Measurements from ENCODE around the gene TMEM145.

TMEM145 gene

GRCh38 chr19:42287827-42288107 lies 25.3 kb upstream of the TMEM145 start:
- Histone ChIP-seq H3K36me3 (ENCODE audit: insufficient read depth, low read length) (peaks cover 61% of the 10 kb centered on the region), H2AFZ (ENCODE audit: low read length) (no peak overlapping the region), H3F3A (ENCODE audit: insufficient read depth, low read length) (0 out of 2 replicates have a peak, but pooled peaks cover 4% of the 10 kb centered on the region), H3K27ac (ENCODE audit: low read depth, low read length, poor library complexity, severe bottlenecking) (no peak overlapping the region), H3K27me3 (ENCODE audit: insufficient read depth, low read length) (no peaks in the 10 kb centered on the region), H3K9me2 (ENCODE audit: low read depth, low read length) (no peaks in the 10 kb centered on the region), H3K4me2 (ENCODE audit: low read length) (no peak overlapping the region), H3K4me1 (ENCODE audit: insufficient read depth, low read length, severe bottlenecking) (peaks cover 24% of the 10 kb centered on the region), H3K4me3 (ENCODE audit: low read depth, low read length, poor library complexity, severe bottlenecking) (no peak overlapping the region), H3K79me2 (ENCODE audit: insufficient read depth, low read length) (no peaks in the 10 kb centered on the region), H3K9me3 (ENCODE audit: low read length) (no peaks in the 10 kb centered on the region), H3K9ac (ENCODE audit: low read length) (no peak overlapping the region), H4K20me1 (ENCODE audit: insufficient read depth, low read length) (no peaks in the 10 kb centered on the region)
- TF ChIP-seq, protein P1, sequence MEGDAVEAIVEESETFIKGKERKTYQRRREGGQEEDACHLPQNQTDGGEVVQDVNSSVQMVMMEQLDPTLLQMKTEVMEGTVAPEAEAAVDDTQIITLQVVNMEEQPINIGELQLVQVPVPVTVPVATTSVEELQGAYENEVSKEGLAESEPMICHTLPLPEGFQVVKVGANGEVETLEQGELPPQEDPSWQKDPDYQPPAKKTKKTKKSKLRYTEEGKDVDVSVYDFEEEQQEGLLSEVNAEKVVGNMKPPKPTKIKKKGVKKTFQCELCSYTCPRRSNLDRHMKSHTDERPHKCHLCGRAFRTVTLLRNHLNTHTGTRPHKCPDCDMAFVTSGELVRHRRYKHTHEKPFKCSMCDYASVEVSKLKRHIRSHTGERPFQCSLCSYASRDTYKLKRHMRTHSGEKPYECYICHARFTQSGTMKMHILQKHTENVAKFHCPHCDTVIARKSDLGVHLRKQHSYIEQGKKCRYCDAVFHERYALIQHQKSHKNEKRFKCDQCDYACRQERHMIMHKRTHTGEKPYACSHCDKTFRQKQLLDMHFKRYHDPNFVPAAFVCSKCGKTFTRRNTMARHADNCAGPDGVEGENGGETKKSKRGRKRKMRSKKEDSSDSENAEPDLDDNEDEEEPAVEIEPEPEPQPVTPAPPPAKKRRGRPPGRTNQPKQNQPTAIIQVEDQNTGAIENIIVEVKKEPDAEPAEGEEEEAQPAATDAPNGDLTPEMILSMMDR (IDR thresholded peaks at IDR 0.05; ENCODE audit: low read length): no peak
- no peak for TF ChIP-seq EZH2 (IDR thresholded peaks at IDR 0.05; ENCODE audit: borderline replicate concordance, low read length)

DNA sequence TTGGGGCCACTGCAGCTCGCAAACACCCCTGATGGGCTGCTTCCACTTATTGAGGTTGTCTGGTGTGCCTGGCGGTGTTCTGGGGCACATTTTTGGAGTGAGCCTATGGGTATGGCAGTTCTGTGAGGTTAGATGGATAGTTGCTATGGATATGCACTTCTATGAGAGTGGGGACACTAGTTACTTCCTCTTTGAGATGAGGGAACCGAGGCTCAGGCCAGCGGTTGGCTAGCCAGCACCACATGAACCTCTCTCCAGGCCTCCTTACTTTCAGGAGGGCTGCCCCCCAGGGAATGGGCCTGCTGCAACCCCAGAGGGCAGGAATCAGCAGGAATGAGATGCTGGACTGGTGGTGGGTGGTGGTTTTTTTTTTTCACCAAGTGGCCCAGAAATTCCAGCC lies 24.7 kb upstream of the TMEM145 start:
- no peak overlapping the region for H3K27ac ChIP-seq (ENCODE audit: low read depth, low read length, poor library complexity, severe bottlenecking)
- H3K9ac ChIP-seq (ENCODE audit: low read length): no peak overlapping the region
- H3K36me3 ChIP-seq (ENCODE audit: insufficient read depth, low read length): peaks cover 67% of the 10 kb centered on the region
- no peaks in the 10 kb centered on the region for H3F3A ChIP-seq (ENCODE audit: insufficient read depth, low read length)
- TF ChIP-seq EZH2 (IDR thresholded peaks at IDR 0.05; ENCODE audit: borderline replicate concordance, low read length): no peak
- TF ChIP-seq, protein P1 (IDR thresholded peaks at IDR 0.05; ENCODE audit: low read length): no peak
- no peaks in the 10 kb centered on the region for H4K20me1 ChIP-seq (ENCODE audit: insufficient read depth, low read length)
- no peaks in the 10 kb centered on the region for H3K27me3 ChIP-seq (ENCODE audit: insufficient read depth, low read length)
- peaks cover 18% of the 10 kb centered on the region for H3K4me1 ChIP-seq (ENCODE audit: insufficient read depth, low read length, severe bottlenecking)
- H3K9me2 ChIP-seq (ENCODE audit: low read depth, low read length): no peaks in the 10 kb centered on the region
- no peaks in the 10 kb centered on the region for H3K79me2 ChIP-seq (ENCODE audit: insufficient read depth, low read length)
- H3K4me2 ChIP-seq (ENCODE audit: low read length): no peak overlapping the region
- H3K9me3 ChIP-seq (ENCODE audit: low read length): no peaks in the 10 kb centered on the region
- H3K4me3 ChIP-seq (ENCODE audit: low read depth, low read length, poor library complexity, severe bottlenecking): no peak overlapping the region
- H2AFZ ChIP-seq (ENCODE audit: low read length): no peak overlapping the region

DNA sequence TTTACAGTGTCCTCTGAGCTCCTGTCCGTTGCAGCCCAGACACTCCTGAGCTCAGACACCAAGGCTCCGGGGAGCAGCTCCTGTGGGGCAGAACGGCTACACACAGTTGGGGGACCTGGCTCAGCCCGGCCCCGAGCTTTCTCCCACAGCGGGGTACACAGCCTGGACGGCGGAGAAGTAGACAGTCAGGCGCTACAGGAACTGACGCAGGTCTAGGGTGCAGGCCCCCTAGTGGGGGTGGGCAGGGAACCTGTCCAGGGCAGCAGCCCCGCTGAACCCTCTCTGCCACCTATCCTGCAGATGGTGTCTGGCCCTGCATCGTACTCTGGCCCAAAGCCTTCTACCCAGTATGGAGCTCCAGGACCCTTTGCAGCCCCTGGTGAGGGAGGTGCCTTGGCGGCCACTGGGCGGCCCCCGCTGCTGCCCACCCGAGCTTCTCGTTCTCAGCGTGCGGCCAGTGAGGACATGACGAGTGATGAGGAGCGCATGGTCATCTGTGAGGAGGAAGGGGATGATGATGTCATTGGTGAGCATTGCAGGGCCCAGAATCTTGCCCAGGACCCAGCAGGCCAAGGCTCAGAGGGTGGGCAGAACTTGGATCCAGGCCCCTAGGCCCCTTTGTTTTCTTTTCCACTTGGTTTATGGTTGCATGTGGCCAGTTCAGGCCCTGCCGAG lies 24.1 kb upstream of the TMEM145 start:
- Histone ChIP-seq H3F3A (ENCODE audit: insufficient read depth, low read length) (no peaks in the 10 kb centered on the region), H3K9me2 (ENCODE audit: low read depth, low read length) (no peaks in the 10 kb centered on the region), H3K27ac (ENCODE audit: low read depth, low read length, poor library complexity, severe bottlenecking) (no peak overlapping the region), H3K79me2 (ENCODE audit: insufficient read depth, low read length) (no peaks in the 10 kb centered on the region), H3K4me1 (ENCODE audit: insufficient read depth, low read length, severe bottlenecking) (peaks cover 16% of the 10 kb centered on the region), H3K4me2 (ENCODE audit: low read length) (no peak overlapping the region), H3K36me3 (ENCODE audit: insufficient read depth, low read length) (peaks cover 73% of the 10 kb centered on the region), H4K20me1 (ENCODE audit: insufficient read depth, low read length) (no peaks in the 10 kb centered on the region), H2AFZ (ENCODE audit: low read length) (no peak overlapping the region), H3K4me3 (ENCODE audit: low read depth, low read length, poor library complexity, severe bottlenecking) (no peak overlapping the region), H3K27me3 (ENCODE audit: insufficient read depth, low read length) (no peaks in the 10 kb centered on the region), H3K9me3 (ENCODE audit: low read length) (no peaks in the 10 kb centered on the region), H3K9ac (ENCODE audit: low read length) (no peak overlapping the region)
- TF ChIP-seq EZH2 (IDR thresholded peaks at IDR 0.05; ENCODE audit: borderline replicate concordance, low read length): no peak
- TF ChIP-seq, protein P1 (IDR thresholded peaks at IDR 0.05; ENCODE audit: low read length): no peak

Measured in OCI-LY1 (cell line).